Tongue (tissue), 2 donors: ENCODE data around the gene PLAAT4. TPM values are rescaled to one million over a fixed set of nuclear protein-coding genes. Genes with fewer than 3 reads are reported as not detected.

Experiments used
- DNase-seq: peaks from one replicate; pipeline ENCODE4 v3.0.0-alpha.2; 2015
- total RNA-seq: library from RNA; depleted of rRNA; stranded (reverse); fragments of >200 nt; gene quantifications from one replicate; pipeline ENCODE4 v1.2.3, GENCODE V29; 2014

The PLAAT4 gene, protein sequence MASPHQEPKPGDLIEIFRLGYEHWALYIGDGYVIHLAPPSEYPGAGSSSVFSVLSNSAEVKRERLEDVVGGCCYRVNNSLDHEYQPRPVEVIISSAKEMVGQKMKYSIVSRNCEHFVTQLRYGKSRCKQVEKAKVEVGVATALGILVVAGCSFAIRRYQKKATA
- 6.1 TPM for total RNA-seq

DNA sequence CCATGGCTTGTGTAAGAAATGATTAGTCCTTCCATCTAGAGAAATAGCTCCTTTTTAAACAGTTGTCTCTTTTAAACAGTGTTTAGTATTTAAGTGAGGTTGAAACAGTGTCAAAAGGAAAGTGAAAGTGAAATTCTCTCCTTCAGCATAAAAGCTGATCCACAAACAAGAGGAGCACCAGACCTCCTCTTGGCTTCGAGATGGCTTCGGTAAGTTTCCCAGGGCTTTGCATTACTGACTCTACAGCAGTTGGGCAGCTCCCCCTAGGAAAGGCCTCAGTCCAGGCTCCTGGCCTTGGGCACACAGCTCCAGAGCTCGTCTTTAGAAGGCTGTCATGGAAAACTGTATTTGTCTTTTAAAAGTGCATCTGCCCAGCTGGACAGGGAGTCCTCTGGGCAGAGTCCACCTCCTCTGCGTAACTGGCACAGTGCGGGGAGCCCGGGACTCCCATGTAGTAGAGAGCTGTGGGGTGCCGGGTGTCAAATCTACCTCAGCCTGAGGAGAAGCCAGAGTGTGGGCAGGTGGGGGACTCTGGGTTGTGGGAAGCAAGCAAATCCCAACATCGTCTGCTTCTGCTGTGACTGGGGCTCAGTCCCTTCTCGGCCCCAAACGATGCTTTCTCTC, at the start of gene PLAAT4:
TSS of gene PLAAT4 (plus strand) at position 140 of the 624 bp plus-strand sequence. CDS start at position 201, 61 bp downstream.
- DNase-seq: peak; percentile 76

DNA sequence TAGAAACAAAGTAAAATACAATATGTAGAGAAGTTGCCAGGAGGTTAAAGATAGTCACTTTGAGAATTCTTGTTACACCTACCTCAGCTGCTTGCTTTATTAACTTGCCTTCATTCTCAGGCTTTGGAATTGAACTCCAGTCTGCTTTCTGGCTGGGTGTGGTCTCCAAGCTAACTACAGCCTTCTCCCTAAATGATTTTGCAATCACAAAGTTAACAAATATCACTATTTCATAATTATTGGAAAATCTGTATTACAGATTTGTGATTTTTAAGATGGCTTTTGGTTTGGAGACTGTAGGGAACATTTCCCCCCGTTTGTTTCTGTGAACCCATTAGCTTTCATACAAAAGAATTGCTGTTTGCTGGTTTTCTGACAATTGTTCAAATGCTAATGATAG, 47.8 kb upstream of the PLAAT4 start:
- DNase-seq: no peak

DNA sequence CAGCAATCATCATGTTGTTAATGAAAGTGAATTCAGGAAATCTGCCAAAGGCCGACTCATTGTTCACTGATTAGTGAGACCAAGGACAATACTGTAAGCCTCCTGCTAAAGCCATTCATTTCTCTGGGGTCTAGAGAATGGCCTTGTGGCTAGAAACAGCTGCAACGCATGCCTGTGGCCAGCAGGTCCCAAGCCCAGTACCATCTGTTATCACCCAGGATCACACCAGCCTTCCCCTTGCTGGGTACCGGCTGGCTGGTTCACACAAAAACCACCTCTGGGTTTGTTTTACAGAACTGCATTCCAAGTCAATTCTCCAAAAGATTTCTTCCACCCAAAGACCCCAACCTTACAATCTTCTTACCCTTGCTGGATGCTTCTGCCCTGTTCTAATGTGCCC, 46.7 kb upstream of the PLAAT4 start:
- DNase-seq: peak; percentile 36

DNA sequence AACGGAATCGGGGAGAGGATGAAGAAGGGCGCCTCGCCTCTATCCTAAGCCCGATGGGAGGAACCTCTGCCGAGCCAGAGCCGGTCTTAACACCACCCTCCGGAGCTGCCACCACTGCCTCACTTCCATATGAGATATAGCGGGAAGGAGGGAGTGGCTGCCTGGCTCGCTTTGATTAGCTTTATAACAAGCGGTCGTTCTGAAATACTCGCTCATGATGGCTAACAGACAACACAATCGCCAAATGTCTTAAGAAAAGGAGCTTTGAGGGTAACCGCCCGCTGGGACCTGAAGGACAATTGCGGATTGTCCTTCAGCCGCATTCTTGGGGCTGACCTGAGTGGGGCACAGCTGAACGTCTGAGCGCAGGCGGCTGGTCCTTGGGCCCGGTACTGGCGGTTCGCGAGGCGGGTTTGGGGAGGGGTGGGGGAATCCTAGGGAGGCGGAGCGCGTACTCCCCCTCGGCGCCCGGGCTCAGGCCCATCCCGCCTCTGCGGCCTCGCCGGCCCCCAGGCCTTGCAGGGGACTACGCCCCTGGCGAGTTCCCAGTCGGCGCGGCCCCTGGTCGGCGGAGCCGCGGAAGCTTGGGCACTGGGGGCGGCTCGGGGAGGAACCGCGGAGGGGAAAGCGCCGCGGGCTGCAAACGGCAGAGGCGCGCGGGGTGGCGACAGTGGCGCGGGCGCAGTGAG, 45.9 kb upstream of the PLAAT4 start, which contains the start of gene PLAAT5:
TSS of gene PLAAT5 (minus strand) at position 617 of the 689 bp plus-strand sequence. CDS start at position 484, 133 bp downstream.
- DNase-seq: peak; percentile 63

DNA sequence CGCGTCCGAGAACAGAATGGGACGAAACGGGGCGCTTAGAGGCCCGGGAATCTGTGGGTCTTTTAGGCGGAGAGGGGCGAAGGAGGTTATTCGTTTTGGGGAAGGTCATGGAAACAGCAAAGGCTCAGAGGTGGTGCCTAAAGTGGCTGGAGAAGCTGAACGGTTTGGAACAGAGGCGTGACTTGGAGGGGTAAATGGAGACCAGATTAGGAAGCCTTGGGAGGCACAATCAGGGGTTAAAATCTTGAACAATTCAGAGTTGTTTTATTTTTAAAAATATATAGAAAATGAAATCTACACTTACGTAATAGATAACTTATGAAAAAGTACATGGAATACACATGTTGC, 45.4 kb upstream of the PLAAT4 start:
- no peak for DNase-seq

DNA sequence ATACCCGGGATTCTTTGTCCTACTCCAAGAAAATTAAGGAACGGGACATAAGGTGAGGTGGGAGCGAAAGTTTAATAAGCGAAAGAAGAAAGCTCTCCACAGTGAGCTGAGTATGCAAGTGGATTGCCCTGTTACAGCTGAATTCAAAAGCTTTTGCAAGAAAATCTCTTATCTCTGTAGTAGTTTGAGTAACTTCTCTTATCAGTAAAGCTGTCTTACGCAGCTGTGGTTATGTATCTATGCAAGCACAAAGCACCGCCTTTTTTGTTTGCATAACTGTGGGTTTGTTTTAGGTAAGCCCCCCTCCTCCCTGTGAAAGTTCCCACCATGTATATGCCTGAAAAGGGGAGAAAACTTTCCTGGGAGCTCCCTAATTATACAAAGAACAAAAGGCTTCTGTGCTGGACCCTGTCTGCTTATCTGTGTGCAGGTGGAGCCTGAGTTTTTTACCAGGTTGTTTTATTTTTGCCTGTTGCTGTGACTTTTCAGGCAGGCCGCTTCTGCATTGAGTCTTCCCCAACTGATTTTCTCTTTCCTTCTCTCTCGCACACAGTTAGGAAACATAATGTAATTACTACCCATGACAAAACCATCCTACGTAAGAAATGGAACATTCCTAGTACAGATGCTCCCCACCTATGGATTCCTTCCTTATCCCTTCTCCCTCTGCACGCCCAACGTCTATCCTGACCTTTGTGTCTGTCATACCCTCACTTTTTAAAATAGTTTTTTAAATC, 44.8 kb upstream of the PLAAT4 start:
- no peak for DNase-seq

DNA sequence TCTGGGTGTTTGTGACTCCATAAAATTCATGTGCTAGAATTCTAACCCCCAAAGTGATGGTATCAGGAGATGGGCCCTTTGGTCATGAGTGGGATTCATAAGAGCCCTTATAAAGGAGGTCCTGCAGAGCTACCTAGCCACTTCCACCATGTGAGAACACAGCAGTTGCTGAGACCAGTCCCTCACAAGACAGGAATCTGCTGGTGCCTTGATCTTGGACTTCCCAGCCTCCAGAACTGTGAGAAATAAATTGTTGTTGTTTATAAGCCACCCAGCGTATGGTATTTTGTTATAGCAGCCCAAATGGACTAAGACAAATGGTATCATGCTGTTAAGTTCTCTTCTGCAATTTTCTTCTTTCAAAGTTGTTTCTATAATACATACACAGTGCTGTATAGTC, 44.2 kb upstream of the PLAAT4 start:
- DNase-seq: no peak

DNA sequence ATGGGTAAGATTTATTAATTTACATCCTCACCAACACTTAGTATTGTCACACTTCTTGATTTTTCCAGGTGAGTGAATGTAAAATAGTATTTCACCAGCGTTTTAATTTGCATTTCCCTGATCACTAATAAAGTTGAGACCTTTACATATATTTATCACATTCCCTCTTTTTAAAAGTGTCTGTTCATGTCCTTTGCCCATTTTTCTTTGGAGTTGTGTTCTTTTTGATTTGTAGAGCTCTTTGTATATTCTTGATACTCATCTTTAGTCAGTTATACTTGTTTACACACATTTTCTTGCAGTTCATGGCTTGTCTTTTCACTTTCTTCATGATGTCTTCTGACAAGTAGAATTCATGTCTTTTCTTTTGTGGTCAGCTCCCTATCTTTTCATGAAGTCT, 43.5 kb upstream of the PLAAT4 start:
- no peak for DNase-seq

DNA sequence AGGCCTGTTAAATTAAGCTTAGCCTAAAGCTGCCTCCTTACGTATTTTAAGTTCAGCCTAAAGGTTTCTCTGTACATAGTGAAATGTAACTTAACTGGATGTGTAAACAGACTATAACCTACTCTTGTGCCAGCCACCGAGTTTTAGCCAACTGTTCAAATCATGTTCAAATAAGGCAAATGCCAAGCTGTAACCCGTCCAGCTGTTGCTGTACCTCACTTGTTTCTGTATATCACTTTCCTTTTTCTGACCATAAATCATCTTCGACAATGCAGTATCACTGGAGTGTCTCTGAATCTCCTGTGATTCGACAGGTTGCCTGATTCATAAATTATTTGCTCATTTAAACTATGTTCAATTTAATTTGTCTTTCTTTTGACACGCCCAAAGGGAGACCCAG, 41.6 kb upstream of the PLAAT4 start:
- peak; percentile 86 for DNase-seq

DNA sequence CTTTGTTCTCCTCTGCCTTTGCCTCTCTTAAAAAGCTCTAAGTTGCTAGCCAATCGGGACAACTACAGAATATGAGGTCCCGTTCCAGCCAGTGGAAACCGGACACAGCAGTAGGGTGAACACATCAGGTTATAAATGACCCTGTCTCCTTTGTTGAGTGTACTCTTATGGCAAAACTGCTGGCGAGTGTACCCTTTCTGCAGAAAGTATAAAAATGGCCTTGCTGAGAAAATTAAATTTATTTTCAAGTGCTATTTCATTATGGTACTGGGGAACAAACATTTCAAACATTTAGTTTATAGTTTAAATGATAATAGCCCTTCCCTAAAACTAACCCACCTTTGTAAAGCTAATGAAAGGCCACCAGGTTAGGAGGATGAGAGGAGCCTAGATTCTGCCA, 36.7 kb upstream of the PLAAT4 start:
- DNase-seq: no peak

DNA sequence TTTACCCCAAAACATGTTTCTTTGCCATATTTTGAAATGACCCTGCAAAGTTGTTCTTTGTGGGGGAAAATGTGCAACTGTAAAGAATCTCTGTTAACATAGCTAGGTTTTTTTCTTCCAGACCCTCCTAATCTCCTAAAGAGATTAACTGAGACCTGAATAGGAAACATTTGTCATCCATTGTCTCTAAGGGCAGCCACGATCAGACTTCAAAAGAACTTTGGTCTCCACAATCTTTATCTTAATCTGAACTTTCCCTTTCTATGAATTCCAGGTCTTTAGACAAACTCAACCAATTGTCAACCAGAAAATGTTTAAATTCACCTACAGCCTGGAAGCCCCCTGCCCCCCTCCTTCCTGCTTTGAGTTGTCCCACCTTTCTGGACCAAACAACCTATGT, 35.4 kb upstream of the PLAAT4 start:
- DNase-seq: no peak

DNA sequence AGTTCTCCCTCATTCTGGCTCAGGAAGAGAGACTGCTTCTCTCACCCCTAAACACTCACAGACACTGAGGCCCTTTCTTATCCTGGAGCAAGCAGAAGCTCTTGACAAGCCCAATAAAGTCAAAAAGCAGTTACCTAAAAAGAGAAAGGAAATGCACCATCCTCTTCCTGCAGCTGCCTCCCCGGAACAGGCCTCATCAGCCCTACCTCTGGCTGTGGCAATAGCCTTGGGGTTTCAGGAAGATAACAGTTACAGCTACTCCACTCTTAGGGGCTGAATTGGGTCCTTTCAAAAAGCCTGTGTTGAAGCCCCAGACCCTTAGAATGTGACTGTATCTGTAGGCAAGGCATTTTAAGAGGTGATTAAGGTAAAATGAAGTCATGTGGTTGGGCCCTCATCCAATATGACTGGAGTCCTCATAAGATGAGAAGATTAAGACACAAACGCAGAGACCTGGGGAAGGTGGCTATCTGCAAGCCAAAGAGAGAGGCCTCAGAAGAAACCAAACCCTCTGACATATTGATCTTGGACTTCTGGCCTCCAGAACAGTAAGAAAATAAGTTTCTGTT, 34.3 kb upstream of the PLAAT4 start:
- no peak for DNase-seq

DNA sequence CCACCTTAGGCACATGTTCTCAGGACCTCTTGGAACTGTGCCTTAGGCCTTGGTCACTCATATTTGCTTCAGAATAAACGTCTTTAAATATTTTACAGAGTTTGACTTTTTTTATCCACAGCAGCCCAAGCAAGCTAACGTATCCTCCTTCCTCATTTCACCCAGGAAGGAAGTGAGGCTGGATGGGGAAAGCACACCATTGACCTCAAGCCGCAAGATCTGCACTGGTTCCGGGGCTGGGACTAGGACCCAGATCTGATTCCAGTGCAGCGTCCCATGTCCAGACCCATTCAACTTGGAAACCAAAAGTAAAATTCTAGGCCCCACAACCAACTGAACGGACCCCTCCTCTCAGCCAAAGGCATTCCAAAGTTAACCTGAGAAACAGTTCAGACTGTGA, 33.1 kb upstream of the PLAAT4 start:
- no peak for DNase-seq

DNA sequence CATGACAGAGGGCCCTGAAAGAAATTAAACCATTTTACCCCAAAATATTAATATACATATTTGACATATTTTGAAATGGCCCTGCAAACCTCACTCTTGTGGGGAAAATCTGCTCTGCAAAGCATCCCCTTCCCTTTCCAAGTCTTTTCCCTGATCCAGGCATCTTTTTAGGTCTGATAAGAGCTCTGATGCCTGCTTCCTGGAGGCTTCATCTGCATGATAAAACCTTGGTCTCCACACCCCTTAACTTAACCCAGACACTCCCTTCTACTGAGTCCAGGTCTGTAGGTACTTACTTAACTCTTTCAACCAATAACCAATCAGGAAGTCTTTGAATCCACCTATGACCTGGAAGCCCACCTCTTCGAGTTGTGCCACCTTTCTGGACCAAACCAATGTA, 32.6 kb upstream of the PLAAT4 start:
- no peak for DNase-seq

DNA sequence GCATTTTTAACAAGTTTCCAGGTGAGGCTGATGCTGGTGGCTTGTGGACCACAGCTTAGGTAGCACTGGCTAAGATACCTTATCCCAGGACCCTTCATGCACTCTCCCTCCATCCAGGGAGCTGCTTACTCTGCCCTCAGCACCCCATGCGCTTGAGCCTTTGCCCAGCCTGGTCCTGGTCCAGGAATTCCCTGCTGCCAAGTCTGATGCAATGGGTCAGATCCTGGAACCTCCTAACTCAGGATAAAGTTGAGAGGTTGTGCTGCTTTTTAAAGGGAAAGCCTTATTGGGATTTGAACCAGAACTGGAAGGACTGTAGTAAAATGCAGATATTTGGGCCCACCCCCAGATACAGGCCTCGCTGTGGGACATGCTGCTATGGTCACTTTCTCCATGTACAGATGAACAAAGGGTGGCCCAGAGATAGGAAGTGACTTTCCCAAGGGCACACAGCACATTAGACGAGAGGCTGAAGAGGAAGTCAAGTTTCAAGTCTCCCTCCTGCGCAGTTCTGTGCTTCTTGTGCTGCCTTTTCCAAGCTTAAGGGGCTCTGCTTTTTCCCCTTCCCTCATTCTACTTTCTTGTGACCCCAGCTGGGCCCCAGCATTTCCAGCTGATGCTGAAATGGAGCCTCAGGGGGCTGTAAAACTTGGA, 31.5 kb upstream of the PLAAT4 start:
- DNase-seq: no peak

DNA sequence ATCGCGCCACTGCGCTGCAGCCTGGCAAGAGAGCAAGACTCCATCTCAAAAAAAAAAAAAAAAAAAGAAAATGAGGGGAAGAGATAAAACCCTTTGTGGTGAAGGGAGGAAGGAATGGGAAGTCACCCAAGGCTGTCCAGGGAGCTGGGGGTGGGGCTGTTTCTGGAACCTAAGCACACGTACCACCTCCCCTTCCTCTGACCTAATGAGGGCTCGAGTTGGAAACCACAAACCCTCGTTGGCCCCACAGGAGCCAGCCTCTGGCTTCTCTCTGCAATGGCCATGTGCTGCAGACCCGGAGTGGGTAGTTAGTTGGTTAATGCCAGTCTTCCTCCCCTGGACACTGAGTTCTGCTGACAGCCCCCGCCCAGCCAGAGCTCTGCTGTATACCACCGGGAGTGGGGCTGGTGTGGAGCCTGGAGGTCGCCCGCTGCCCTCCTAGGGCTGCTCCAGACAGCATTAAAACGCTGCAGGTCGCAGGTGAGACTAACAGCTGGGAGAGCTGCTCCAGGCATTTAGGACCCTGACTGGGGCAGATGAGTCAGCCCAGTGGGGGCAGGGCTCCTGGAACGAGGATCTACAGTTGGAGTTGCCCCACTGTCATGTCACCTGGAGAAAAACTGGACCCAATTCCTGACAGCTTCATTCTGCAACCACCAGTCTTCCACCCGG, 30.6 kb upstream of the PLAAT4 start, which contains the start of gene LGALS12:
TSS of gene LGALS12 (plus strand) at position 228 of the 672 bp plus-strand sequence. CDS start at position 603, 375 bp downstream.
- DNase-seq: no peak

DNA sequence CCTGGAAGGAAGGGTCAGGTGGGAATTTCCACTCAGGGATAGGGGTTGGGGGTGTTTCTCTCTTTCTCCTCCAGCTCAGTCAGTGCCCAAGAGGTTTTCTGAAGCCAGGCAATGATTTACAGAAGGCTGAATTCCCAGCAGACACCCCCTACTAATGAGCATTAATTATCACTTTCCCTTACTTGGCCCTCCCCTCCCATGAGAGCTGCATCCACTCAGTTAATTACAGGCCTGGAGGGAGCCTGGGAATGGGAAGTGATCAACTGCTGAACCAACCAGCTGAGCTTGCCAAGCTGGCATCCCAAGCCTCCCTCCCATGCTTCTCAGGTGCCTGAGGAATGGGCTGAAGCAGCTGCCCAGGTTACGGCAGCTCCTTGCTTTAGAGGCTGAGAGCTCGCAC, 29.7 kb upstream of the PLAAT4 start:
- no peak for DNase-seq

DNA sequence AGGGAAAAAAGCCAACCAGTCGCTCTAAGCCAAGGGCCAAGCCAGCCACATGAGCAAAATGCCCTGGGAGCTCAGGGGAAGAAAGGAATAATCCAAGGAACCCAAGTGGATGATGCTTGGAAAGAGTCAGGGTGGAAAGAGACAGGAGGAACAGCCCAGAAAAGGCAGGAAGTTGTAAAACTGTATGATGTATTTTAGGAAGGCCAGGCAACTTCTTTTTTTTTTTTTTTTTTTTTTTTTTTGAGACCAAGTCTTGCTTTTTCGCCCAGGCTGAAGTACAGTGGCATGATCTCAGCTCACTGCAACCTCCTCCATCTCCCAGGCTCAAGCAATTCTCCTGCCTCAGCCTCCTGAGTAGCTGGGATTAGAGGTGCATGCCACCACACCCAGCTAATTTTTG, 29.1 kb upstream of the PLAAT4 start:
- DNase-seq: no peak

DNA sequence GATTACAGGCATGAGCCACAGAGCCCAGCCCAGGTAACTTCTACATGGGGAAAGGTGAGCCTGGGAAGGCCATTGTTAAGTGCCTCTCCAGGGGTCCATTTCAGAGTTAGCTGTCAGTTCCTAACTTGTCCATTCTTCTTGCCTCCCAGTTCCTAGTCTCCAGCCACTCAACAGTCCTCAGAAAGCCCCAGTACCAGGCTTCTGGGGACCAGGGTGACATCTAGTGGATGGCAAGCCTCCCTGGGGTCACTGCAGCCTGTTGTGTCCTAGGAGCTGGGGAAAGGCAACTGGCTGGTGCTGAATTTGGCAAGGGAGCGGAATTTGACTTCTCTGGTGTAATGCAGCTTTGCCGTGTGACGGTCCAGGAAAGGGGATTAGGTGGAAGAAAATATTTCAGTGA, 28.6 kb upstream of the PLAAT4 start:
- DNase-seq: peak; percentile 66

DNA sequence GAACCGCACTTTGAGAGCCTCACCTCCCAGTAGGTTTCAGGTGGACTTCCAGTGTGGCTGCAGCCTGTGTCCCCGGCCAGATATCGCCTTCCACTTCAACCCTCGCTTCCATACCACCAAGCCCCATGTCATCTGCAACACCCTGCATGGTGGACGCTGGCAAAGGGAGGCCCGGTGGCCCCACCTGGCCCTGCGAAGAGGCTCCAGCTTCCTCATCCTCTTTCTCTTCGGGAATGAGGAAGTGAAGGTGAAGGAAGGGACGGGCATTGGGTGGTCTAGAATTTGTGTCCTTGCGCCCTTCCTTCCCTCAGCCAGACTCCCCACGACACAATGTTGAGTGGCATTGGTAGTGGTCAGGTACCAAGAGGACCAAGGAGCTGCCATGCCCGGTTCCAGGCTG, 27.9 kb upstream of the PLAAT4 start:
- no peak for DNase-seq

DNA sequence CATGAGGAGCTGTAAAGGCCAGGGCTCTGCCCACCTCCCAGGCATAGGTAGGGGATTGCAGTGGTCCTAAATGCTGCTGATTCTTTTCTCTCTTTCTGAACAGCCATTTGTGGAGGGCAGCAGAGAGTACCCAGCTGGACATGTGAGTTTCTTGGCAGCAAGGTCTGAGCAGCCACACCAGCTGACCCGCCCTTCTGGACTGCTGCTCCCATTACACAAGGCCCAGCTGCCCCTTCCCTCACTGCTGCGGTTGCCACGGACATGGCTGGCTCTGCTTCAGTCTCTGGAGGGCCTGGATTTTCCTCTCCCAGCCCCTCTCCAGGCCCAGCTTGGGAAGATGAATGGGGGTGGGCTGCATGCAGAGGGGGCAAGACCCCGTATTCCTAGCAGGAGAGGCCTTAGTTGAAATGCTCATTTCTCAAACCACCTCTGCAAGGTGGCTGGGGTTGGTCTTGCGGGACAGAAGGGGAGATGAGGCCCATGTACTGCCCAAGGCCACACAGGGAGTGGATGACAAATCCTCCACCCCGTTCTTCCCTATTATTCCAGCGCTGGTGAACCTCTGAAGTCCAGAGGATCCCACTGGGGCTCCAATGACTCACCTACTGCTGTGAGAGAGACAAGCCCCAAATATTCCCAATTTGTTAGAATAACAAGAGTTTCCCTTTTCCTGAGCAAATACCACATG, 26.1 kb upstream of the PLAAT4 start:
- peak; percentile 70 for DNase-seq
